Motor neuron (in vitro differentiated cells): Measurements from ENCODE around the gene ABCA7. TPM values are rescaled to one million over a fixed set of nuclear protein-coding genes. Genes with fewer than 3 reads are reported as not detected.

Experiments
- ATAC-seq, 8 experiments: fragments of 200-7000 bp; cut with Tn5 transposase; replicated peaks in 6 of 8; 2 replicates each; pipeline ENCODE4 v1.8.0; 2021; ENCODE audit warnings: mild to moderate bottlenecking in 8 of 8, moderate library complexity in 8 of 8
- H3K27ac ChIP-seq, 2 donors: fragments of 250-450 bp; sonication (Bioruptor Pico); 2 replicates each; pipeline ENCODE4 v1.9.0; 2021; ENCODE audit warnings: antibody characterized with exemption in 2 of 2, mild to moderate bottlenecking in 2 of 2, moderate library complexity in 1 of 2
- H3K4me1 ChIP-seq, 2 donors: fragments of 250-450 bp; sonication (Bioruptor Pico); replicated peaks in 1 of 2; 2 replicates each; pipeline ENCODE4 v1.6.1; 2021; ENCODE audit warnings: antibody characterized with exemption in 2 of 2, mild to moderate bottlenecking in 2 of 2, moderate library complexity in 1 of 2
- H3K4me3 ChIP-seq, 5 donors: fragments of 250-450 bp; sonication (Bioruptor Pico); 2 replicates each; pipeline ENCODE4 v1.9.0; 2021; ENCODE audit warnings: antibody characterized with exemption in 5 of 5, mild to moderate bottlenecking in 5 of 5, moderate library complexity in 4 of 5
- WGBS, 10 experiments: fragments of 450-650 bp; shearing (Covaris generic); methylation state at CpG; one replicate each; pipeline ENCODE4 v1.0.0; 2022; 5-methylcytosine and 5-hydroxymethylcytosine counted together
- in situ Hi-C, 9 experiments: fragments of 400-800 bp; cut with MboI; loops; one replicate each; pipeline ENCODE4 v1.15.0; 2021; ENCODE audit warnings: low sequenced_read_pairs in 9 of 9, low pct_unique_long_range_greater_than_20kb in 2 of 9; ENCODE audit not compliant: unreplicated experiment in 9 of 9
- total RNA-seq, 8 experiments: library from RNA; unstranded; fragments of 300-600 nt; gene quantifications; 2 replicates each; pipeline versions ENCODE4 v1.2.3 to v1.2.4, GENCODE V29; 2022

Gene ABCA7
- total RNA-seq, 8 experiments from 2014 or later, result 6.5 to 35.6 (median 9.1) TPM

DNA sequence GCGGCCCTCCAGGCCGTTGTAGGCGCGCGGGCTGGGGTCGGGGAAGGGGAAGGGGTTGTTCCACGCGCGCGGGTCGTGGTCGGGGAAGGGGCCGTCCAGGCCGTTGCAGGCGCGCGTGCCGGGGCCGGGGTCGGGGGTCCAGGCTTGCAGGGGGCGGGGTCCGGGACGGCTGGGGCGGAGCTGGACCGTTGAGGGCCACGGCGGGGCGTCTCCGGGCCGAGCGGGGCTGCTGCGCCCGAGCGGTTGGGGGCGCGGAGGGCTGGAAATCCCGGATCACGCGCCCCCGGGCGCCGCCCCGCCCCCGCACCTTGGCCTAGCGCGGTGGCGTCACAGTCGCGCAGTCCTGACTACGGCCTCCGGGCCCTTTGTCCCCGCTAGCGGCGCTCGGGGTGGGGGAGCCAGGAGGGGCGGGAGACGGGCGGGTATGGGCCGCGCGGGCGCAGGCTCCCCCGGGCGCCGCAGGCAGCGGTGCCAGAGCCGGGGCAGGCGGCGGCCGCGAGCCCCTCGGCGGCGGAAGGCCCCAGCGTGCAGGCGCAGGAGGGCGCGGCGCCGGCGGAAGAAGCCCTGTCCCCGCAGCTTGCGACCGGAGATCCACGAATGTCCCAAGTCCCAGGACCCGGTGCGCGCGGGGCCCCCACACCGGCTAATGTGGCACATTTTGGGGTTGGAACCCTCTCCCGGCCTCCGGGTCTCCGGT is 64.6 kb downstream of the ABCA7 start:
- in situ Hi-C loops, result loop anchor here in 2 of 9 experiments (10.0 kb wide), 2 partner anchors 80 to 90 kb away; no protein-coding TSS in a partner anchor
- WGBS, 10 experiments, result 0% methylated on average over 2 of the region's 93 CpGs; no CpG with 5 or more reads in 9 of the 10 experiments
- Histone ChIP-seq H3K4me1 (peaks cover 22 to 29% of the 10 kb centered on the region in 2 donors), H3K27ac (peak overlapping the region; percentile 92 to 97), H3K4me3 (peak overlapping the region; percentile 66 to 99 (median 90))
- peak; percentile 8 to 66 (median 64) for ATAC-seq

GRCh38 chr19:1105008-1105872 is 65.3 kb downstream of the ABCA7 start:
- in situ Hi-C loops, result loop anchor here in 2 of 9 experiments (10.0 kb wide), 2 partner anchors 80 to 90 kb away; no protein-coding TSS in a partner anchor
- peak overlapping the region; percentile 66 to 99 (median 90) for H3K4me3 ChIP-seq
- peaks cover 22 to 29% of the 10 kb centered on the region in 2 donors for H3K4me1 ChIP-seq
- 0% methylated on average over 1 to 5 of the region's 69 CpGs; no CpG with 5 or more reads in 7 of the 10 experiments for WGBS, 10 experiments
- H3K27ac ChIP-seq, result peak overlapping the region; percentile 92 to 97
- peak in 3 of 8 experiments; percentile 0 for ATAC-seq

DNA sequence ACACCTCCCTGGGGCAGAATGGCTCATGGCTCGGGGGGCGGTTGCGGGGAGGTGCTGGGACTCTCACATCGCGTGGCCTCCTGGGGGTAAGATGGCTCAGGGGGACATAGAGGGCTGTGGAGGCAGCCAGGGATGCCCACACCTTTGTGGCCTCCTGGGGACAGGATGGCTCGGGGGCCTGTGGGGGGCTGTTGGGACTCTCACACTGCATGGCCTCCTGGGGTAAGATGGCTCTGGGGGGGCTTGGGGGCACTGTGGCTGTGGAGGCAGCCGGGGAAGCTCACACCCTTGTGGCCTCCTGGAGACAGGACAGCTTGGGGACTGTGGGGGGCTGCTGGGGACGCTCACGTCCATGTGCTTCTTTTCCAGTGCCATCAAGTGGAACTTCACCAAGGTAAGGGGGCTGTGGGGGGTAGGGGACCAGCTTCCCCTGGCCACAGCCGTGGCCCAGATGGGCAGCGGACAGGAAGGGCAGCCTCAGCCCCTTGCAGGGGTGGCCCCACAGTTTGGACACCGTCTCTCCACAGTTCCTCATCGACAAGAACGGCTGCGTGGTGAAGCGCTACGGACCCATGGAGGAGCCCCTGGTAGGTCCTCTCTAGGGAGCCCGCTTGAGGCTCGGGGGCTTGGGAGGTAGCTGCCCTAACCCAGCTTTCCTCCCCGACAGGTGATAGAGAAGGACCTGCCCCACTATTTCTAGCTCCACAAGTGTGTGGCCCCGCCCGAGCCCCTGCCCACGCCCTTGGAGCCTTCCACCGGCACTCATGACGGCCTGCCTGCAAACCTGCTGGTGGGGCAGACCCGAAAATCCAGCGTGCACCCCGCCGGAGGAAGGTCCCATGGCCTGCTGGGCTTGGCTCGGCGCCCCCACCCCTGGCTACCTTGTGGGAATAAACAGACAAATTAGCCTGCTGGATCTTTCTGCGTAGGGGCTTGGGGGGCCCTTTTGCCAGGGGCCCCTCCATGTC is 66.2 kb downstream of the ABCA7 start:
- H3K4me1 ChIP-seq, result peaks cover 26 to 34% of the 10 kb centered on the region in 2 donors
- in situ Hi-C loops, result loop anchor here in 2 of 9 experiments (10.0 kb wide), 2 partner anchors 79 to 89 kb away; no protein-coding TSS in a partner anchor
- 83 to 100% (median 94%) methylated on average over 1 to 5 of the region's 32 CpGs; no CpG with 5 or more reads in 6 of the 10 experiments for WGBS, 10 experiments
- ATAC-seq, result no peak
- H3K27ac ChIP-seq, result peak overlapping the region; percentile 12 to 92
- peak overlapping the region in 1 of 5 donors; percentile 98 for H3K4me3 ChIP-seq

- peak in 3 of 8 experiments; percentile 1 to 11 (median 4) for ATAC-seq
- Histone ChIP-seq H3K4me1 (peaks cover 27 to 35% of the 10 kb centered on the region in 2 donors), H3K27ac (no peak overlapping the region), H3K4me3 (no peak overlapping the region)
- in situ Hi-C loops, result loop anchor here in 2 of 9 experiments (10.0 kb wide), 2 partner anchors 78 to 88 kb away; no protein-coding TSS in a partner anchor
- 60 to 80% methylated on average over 1 to 2 of the region's 17 CpGs; no CpG with 5 or more reads in 8 of the 10 experiments for WGBS, 10 experiments
Measured at GRCh38 chr19:1106841-1107660, 67.1 kb downstream of the ABCA7 start.

GRCh38 chr19:1107661-1108261 is 67.9 kb downstream of the ABCA7 start:
- H3K4me1 ChIP-seq, result peaks cover 34 to 36% of the 10 kb centered on the region in 2 donors
- no peak overlapping the region for H3K27ac ChIP-seq
- H3K4me3 ChIP-seq, result no peak overlapping the region
- in situ Hi-C loops, result loop anchor here in 2 of 9 experiments (10.0 kb wide), 2 partner anchors 77 to 87 kb away; no protein-coding TSS in a partner anchor
- ATAC-seq, result peak in 3 of 8 experiments; percentile 0 to 3 (median 0)
- 0 to 95% (median 87%) methylated on average over 1 to 4 of the region's 25 CpGs; no CpG with 5 or more reads in 7 of the 10 experiments for WGBS, 10 experiments

- in situ Hi-C loops, result loop anchor here in 2 of 9 experiments (10.0 kb wide), 2 partner anchors 76 to 86 kb away; no protein-coding TSS in a partner anchor
- WGBS, 10 experiments, result 100% methylated on average over 2 of the region's 89 CpGs; no CpG with 5 or more reads in 9 of the 10 experiments
- ATAC-seq, result no peak
- no peak overlapping the region for H3K4me3 ChIP-seq
- peaks cover 34 to 35% of the 10 kb centered on the region in 2 donors for H3K4me1 ChIP-seq
- H3K27ac ChIP-seq, result no peak overlapping the region
Measured at GRCh38 chr19:1108291-1109031, 68.6 kb downstream of the ABCA7 start.

GRCh38 chr19:1109032-1109551 is 69.2 kb downstream of the ABCA7 start:
- 67% methylated on average over 3 of the region's 48 CpGs; no CpG with 5 or more reads in 9 of the 10 experiments for WGBS, 10 experiments
- Histone ChIP-seq H3K4me3 (no peak overlapping the region), H3K27ac (no peak overlapping the region), H3K4me1 (peaks cover 38 to 41% of the 10 kb centered on the region in 2 donors)
- ATAC-seq, result no peak
- in situ Hi-C loops, result loop anchor here in 2 of 9 experiments (10.0 kb wide), 2 partner anchors 76 to 86 kb away; no protein-coding TSS in a partner anchor

- Histone ChIP-seq H3K4me3 (no peak overlapping the region), H3K27ac (no peak overlapping the region), H3K4me1 (peaks cover 38 to 42% of the 10 kb centered on the region in 2 donors)
- WGBS, 10 experiments, result 93 to 96% methylated on average over 5 to 6 of the region's 54 CpGs; no CpG with 5 or more reads in 8 of the 10 experiments
- ATAC-seq, result no peak
- in situ Hi-C loops, result loop anchor here in 4 of 9 experiments (10.0 kb wide), 3 partner anchors 65 to 85 kb away; partner anchors contain the start of gene SBNO2 (in 1 of the 4)
Measured at GRCh38 chr19:1109697-1110671, 70.1 kb downstream of the ABCA7 start.
